GM19455 (cell line): ENCODE data around the gene FAM98B.

Experiments used
- ATAC-seq: cut with Tn5 transposase; IDR thresholded peaks from one replicate; pipeline ENCODE4 v1.9.1; 2021; ENCODE audit not compliant: unreplicated experiment

The FAM98B gene

DNA sequence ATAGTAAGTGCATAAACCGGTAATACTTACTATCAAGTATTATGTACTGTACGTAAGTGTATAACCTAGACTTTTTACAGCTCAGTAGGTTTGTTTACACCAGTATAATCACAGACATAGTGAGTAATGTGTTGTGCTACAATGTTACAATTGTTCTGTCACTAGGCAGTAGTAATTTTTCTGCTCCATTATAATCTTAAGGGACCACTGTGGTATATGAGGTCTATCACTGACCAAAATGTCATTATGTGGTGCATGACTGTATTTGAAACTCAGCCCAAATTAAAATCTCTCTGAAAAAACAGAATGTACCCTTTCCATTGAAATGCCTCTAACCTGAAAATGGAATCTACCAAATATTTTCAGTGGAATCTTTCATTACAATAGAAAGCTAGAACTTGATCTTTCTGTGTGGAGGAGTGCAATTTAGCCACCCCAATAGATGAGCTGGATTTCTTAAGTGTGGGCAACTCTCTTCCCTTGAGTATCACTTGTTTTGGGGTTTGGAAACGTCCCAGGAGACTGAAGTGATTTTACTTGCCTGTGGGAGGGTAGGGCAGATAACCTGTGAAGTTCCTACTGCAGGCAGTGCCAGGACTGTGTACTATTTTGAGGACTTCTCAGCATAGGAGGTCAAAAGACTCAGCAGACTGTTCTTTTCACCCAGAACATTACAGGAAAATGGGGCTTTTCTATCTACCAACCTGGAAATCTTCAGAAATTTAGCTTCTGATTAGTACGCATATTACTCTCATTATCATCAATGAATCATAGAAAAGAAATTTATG, 50.9 kb downstream of the FAM98B start:
- ATAC-seq: no peak

DNA sequence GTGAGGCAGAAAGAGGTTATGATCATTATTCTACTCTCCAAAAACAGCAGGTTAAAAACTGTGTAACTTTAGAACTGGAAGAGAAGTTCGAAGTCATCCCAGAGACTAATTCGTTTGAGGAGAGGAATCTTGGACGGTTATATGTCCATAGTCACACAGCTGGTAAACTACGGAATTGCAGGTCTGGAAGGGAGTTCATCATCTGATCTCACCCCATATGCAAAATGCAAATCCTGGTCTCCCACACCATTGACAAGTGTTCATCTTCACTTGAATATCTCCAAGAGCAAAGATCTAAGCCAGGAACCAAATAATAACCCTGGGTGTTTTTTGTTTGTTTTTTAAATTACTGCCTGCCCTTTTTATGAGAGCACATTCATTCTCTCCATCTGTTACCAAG, 53.1 kb downstream of the FAM98B start:
- no peak for ATAC-seq

DNA sequence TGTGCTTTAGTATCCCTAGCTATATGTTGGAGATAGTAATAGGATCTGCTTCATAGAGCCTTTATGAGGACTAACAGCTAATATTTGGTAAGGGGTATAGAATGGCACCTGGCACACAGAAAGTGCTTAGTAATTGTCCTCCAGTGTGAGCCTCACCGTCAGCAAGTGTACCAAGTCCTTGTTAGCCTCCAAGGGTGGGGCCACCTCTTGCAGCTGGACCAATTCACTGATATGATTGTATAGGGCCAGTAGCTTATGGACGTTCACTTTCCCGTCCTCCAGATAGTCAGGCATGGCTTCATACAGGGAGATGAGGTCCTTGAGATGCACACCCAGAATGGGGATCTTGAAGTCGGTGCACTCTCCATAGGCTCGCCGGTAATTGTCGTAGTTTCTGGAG, 53.6 kb downstream of the FAM98B start:
- ATAC-seq: no peak

DNA sequence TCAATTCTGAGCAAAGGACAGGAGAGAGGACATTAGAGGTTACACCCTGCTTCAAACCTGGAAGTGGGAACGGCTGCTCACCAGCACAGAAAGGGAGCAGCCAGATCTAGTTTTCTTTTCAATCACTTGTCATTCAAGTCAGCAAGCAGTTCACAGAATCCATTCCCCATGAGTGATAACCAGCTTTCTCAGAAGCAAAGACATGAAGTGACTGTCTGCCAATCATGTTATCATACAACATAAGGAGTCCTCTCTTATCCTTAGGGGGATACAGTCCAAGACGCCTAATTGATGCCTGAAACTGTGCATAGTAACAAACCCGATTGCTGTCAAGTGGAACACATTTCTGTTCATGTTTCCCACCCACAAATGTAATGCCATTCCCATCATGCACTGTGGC, 54.7 kb downstream of the FAM98B start:
- no peak for ATAC-seq

DNA sequence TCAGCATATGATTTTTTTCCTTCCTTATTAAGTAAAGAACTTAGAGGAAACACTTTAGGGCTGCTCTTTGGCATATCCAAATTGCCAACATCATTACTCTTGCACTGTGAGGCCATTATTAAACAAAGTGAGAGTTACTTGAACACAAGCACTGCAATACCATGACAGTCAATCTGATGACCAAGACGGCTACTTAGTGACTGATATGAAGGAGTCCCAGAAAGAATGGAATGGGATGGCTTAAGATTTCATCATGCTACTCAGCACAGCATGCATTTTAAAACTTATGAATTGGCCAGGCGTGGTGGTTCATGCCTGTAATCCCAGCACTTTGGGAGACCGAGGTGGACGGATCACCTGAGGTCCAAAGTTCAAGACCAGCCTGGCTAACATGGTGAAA, 55.2 kb downstream of the FAM98B start:
- ATAC-seq: no peak

DNA sequence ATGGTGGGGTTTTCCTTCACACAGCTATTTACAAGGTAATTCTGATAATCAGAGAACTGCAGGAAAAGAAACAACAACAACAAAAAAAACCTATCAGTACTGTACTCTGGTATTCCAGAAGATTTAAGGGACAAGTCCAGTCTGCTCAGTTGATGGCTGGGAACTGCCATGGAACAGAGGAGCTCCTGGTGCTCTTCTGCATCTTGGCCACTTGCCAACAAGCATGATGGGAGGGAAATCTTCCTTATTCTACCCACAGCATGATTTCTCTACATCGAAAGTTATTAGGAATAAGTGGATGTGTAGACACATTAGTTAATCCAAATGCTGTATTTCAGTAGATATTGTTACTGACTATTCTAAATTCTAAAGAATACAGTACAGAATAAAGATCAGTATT, 59.0 kb downstream of the FAM98B start:
- no peak for ATAC-seq

DNA sequence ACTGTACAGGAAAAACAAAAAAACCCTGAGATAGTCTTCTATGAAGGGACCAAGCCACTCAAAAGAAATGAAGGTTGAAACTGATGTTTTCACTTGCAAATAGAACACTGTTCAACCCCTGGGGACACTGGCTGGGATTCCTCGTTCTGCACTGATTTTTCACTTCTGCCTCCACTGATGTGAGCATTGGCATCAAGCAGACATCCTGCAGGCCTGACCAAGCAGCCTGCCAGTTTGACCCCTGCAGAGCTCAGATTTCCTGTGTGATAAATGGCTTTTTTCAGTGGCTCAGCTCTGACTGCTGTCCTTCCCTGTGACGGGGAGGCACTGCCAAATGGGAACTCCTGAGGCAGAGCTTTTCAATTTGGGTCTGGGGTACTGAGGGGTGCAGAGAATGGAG, 60.7 kb downstream of the FAM98B start:
- ATAC-seq: peak; percentile 68

DNA sequence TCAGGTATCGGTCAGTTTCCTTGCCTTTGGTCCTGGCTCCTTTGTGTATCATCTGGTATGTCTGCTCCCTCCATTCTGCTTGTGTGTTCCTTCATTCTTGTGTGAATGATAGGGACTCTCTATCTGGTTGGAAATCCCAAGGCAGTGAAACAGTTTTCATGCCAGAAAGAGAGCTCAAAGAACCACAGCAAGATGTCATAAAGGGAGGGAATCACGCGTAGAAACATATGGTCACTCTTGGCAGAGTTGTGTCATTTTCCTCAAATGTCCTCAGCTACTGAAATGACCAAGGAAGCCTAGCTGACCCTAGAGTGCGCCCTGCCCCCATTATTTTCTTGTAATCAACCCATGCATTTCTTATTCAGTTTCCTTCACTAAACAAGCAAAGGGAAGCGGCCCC, 62.7 kb downstream of the FAM98B start:
- ATAC-seq: no peak

DNA sequence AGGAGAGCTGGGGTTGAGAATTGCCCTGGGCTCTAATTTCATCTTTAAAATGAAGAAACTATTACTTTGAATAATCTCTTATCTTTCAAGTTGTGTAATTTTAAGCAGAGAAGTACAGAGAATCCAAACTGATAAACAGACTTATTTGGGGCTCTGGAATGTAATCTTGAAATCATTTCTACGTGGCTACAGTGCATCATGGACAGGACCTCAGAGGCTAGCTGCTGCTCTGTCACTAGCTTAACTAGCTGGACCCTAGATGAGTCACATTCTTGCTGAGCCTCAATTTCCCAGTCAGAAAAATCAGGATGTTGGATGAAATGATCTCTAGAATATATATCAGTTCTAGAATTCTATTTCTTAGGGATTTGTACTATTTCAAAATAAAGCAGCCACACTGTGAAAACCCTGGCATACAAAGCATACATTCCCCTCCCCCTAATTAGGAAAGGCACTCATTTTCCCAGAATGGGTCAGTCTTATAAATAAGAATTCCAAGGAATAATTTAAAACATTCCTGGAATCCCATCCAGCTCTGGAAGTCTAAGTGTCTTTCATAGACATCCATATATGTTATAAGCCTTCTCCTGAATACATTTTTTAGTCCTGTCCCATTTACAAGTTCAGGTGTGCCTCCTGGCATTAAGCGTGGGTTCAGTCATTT, 63.5 kb downstream of the FAM98B start:
- ATAC-seq: no peak

DNA sequence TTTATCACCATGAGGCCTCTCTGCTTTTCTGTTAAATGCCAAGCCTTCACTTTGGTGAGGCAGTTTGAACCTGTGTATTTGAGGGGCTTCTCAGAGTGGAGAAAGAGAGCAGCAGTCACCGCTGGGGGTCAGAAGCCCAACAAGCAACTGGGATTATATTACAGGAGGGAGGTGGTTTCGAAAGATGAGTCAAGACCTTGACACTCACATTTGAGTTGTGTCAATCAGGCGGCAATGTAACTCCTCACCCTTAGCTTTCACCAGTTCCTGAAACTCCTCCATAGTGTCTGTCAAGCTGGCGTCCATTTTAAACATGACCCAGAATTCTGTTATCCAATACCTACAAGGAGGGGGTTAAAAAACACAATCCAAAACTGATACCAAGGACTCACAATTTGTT, 64.2 kb downstream of the FAM98B start:
- no peak for ATAC-seq

DNA sequence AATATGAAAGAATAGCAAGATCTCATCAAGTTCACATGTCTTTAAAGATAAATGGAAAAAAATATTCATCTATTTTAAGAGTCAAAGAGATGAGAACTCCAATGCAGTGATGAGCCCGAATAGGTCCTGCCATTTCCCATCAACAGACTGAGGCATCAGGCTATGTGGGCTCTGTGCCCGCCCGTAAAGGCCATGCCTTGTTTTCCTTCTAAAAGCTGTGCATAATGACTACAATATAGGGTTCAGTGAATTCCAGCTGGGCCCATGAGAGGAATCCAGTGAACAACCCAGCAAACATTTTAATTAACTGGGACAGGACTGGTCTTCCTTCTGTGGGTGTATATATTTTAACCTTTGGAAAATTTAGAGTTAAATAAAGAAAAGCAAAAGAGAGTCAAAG, 66.1 kb downstream of the FAM98B start:
- no peak for ATAC-seq

DNA sequence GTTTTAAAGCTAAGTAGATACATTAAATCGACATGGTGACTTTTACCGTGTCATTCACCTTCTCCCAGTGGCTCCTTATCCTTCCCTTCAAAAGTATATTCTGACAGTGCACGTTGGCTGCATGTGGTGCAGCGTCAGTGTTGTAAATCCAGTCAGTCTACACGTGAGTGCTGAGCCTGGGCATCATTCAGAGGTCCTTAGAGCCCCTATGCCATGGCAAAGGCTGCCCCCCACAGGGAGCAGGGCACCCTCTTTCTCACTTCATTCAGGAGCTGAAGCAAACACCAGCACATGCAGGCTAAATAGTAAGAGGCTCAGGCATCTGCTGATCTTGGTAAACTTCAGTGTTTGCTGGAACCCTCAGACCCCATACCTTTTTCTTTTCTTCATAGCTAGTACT, 67.4 kb downstream of the FAM98B start:
- no peak for ATAC-seq

DNA sequence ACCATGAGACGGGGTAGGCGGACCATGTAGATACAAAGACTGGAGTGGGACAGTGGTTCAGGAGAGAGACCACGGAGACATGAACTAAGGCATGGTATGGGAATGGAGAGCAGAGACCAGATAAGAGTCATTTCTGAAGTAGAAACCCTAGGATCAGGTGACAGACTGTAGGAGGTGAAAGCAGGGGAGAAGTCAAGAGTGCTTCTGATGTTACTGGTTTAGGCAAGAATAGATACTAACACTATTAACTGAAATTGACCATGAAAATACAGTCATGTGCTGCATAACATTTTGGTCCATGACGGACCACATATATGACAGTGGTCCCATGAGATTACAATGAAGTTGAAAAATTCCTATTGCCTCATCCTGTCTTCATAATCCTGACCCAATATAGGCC, 69.0 kb downstream of the FAM98B start:
- ATAC-seq: no peak

DNA sequence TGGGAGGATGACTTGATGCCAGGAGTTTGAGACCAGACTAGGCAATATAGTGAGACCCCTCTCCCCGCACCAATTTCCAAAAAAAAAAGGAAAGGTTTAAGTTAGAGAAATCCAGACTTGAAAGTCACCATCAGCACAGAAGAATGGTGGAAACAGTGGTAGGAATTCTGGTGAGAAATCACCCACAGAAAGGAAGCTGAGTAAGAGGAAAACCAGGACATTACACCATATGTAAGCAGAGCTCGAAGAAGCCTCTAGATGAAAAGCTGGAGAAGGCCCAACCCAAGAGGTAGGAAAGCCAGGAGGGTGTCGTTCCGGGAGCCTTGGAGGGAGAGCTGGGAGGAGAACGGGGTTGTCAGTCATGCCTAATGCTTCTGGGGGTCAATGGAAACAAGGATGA, 70.2 kb downstream of the FAM98B start:
- no peak for ATAC-seq

DNA sequence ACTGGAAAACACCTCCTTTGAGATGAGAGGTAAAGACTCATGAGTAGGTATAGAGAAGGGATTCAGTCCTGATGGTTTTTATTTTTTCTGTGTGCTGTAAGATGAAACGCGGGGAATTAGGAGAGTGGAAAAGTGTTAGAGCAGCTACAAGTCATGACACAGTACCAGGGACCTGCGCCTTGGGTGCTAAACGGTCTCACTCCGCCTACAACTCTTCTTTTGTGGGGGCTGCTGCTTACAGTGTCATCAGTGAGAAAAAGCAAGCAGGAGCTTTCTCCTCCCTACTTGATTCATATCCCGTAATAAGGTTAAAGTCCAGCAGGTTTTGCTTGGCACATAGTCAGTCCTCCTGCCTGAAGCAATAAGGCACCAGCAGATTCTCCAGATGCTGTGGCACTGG, 71.6 kb downstream of the FAM98B start:
- ATAC-seq: no peak

DNA sequence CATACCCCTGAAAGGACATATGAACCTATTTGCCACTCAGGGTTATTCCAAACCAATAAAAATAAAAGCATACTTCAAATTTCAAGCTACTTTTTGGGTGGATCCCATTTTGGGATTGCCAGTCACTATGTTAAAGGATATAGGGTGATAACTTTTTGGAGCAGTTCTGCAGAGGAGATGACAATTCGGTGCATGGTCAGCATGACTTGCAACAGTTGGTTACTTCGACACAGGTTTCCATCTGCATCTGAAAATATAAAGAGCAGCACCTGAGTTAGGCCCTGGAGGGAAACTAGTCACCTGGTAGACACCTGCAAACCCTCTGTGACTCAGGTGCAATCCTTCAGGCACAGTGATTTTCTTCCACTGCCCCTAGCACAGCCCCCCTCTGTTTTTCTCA, 72.2 kb downstream of the FAM98B start:
- ATAC-seq: no peak

DNA sequence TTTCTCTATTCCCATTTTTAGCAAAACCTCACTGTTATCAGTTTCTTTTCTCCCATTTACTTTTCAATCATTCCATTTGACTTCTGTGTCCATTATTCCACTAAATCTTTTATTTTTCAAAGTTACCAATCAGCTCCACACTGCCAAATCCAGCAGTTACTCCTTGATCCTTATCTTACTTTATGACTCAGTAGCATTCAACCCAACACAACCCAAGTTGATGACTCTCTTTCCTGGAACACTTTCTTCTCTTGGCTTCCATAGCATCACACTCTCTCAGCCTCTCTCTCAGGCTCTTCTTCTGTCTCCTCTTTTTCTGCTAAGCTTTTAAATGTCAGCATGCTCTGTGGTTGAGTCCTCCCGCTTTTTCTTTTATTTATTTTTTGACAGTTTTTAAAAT, 74.4 kb downstream of the FAM98B start:
- ATAC-seq: no peak

DNA sequence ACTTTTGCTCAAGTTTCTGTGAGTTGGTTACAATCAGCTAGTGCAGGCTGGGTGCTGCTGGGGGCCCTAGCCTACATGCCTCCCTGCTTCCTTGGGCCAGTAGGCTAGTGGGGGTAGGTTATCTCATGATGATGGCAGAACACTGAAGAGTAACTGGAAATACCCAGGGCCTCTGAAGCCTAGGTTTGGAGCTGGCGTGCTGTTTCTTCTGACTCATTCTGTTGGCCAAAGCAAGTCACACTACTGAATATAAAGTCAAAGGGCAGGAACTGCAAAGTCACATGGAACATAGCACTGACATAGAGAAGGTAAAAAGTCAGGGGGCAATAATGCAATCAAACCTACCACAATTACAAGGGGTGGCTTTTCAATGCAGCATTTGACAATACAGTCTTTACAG, 76.2 kb downstream of the FAM98B start:
- no peak for ATAC-seq

DNA sequence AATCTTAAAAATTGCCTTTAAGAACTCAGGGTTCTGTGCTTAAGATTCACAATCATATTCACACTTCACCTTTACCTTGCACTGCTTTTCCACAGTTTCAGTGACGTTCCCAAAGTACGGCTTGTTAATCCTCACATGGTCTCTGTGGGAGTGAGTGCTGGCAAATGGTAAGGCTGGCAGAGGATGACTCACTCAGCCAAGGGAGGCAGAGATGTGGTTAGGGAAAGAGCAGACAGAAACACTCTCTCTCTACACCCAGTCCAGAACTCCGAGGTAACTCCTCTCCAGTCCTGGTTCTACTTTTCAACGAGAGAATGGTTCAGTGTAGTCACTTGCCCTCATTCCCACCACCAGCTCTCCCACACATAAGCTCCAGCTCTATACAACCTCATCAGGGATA, 77.6 kb downstream of the FAM98B start:
- no peak for ATAC-seq

DNA sequence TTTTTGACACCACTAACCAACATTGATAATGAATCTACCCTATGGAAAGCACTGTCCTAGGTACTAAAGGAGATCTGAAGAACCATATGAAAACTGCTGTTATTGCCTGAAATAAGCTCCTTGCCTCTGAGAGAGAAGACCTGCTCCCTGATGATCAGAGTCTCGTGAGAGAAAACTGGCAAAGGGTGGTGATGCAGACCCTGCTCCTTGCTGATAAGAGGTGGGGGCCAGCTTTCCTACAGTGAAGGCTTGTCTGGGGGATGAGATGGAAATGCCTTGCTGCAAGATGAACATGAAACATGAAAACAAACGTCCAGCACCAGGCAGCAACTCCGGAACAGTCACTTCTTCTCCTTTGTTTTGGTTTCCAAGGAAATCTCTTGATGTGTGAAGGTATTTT, 78.8 kb downstream of the FAM98B start:
- ATAC-seq: no peak

DNA sequence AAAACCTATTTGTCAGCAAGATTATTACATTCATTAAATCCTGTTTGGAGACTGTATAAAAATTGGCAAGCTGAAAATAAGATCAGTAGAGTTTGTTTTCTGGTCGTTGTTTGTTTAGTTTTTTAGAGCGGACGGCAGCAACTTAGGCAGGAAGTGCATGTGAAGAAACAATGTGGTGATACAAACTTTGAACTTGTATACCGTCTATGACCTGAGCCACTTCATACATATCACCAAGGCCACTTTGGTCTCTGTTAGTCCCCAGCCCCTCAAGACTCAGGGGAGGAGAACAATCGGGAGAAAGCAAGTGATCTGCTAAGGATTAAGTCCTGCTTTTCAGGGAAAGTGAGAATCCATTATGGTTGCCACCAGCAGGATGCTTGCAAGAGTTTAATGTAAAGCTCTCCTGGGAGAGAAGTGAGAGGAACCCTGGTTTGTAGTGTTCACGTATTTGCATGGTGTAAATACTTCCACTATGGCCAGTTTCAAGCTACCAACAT, 79.5 kb downstream of the FAM98B start:
- ATAC-seq: no peak

DNA sequence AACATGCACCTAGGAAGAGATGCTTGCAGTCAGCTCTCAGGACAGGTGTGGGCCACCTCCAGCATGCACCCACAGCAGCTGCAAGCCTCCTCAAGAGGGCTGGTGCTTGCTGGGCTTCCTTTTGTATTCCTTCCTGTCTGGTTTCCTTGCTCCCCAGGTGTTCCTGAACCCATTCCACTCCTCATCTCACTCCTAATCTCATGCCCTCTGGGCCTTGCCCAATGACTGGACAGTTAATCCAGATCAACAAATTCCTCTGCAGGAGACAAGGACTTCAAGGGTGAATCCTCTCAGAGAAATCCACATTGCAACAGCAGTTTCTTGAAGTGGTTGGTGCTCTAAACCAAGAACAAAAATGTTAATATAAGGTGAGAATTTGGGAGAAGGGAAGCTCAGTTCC, 80.0 kb downstream of the FAM98B start:
- no peak for ATAC-seq

DNA sequence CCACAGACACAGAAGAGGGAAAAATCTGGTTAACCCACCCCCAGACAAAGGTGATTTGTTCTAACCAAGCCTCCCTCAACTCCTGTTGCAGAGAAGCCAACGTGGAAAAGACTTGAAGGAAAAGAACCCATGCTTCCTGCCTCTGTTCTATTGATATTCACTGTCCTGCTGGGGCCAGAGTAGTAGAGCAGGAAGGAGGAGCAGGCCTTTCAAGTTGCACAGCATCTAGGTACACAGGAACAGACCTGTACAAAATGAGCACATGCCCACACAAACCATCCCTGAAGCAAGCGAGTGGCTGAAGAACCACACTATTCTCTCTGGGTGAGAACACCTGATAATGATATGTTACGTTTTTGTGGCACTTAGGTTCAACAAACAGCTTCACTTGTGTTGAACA, 80.8 kb downstream of the FAM98B start:
- ATAC-seq: no peak
